Measurements from ENCODE around the gene ITPR3. TPM values are rescaled to one million over a fixed set of nuclear protein-coding genes. Genes with fewer than 3 reads are reported as not detected.

ITPR3 gene
- total RNA-seq, 4 donors from 2014 or later, result 174 to 206 (median 199) TPM

GRCh38 chr6:33693186-33694105, 72.3 kb downstream of the ITPR3 start:
- peak in 1 of 2 donors; percentile 48 for DNase-seq (ENCODE audit: low spot score in 2 of 2)
- peaks cover 60% of the 10 kb centered on the region for H3K4me1 ChIP-seq
- H3K9me3 ChIP-seq, result no peaks in the 10 kb centered on the region
- no peak overlapping the region for H3K4me3 ChIP-seq
- no peaks in the 10 kb centered on the region for H3K27me3 ChIP-seq
- H3K36me3 ChIP-seq, result peaks cover 92% of the 10 kb centered on the region
- TF ChIP-seq CTCF (IDR thresholded peaks at IDR 0.05) (no peak), EP300 (IDR thresholded peaks at IDR 0.05) (no peak), POLR2A (IDR thresholded peaks at IDR 0.05) (no peak), POLR2AphosphoS5 (IDR thresholded peaks at IDR 0.05) (no peak)
- H3K27ac ChIP-seq, result peak overlapping the region; percentile 55
- 76% methylated on average over 24 of the region's 28 CpGs for WGBS

GRCh38 chr6:33694401-33694931, 73.3 kb downstream of the ITPR3 start:
- H3K36me3 ChIP-seq, result peaks cover 83% of the 10 kb centered on the region
- H3K4me1 ChIP-seq, result peaks cover 70% of the 10 kb centered on the region
- DNase-seq (ENCODE audit: low spot score in 2 of 2), result peak in 1 of 2 donors; percentile 71

GRCh38 chr6:33694977-33695376, 73.9 kb downstream of the ITPR3 start:
- 70% methylated on average over 4 of the region's 5 CpGs for WGBS
- H3K27ac ChIP-seq, result peak overlapping the region; percentile 55
- H3K27me3 ChIP-seq, result no peaks in the 10 kb centered on the region
- DNase-seq (ENCODE audit: low spot score in 2 of 2), result no peak
- TF ChIP-seq POLR2AphosphoS5 (IDR thresholded peaks at IDR 0.05) (no peak), EP300 (IDR thresholded peaks at IDR 0.05) (no peak), POLR2A (IDR thresholded peaks at IDR 0.05) (no peak), CTCF (IDR thresholded peaks at IDR 0.05) (no peak)
- H3K4me1 ChIP-seq, result peaks cover 75% of the 10 kb centered on the region
- H3K9me3 ChIP-seq, result no peaks in the 10 kb centered on the region
- no peak overlapping the region for H3K4me3 ChIP-seq
- peaks cover 78% of the 10 kb centered on the region for H3K36me3 ChIP-seq

More at GRCh38 chr6:33694401-33694931, 73.3 kb downstream of the ITPR3 start:
- Histone ChIP-seq H3K27ac (peak overlapping the region; percentile 55), H3K27me3 (no peaks in the 10 kb centered on the region), H3K4me3 (no peak overlapping the region), H3K9me3 (no peaks in the 10 kb centered on the region)
- 37% methylated on average over 19 of the region's 19 CpGs for WGBS
- TF ChIP-seq CTCF (IDR thresholded peaks at IDR 0.05) (no peak), POLR2AphosphoS5 (IDR thresholded peaks at IDR 0.05) (no peak), EP300 (IDR thresholded peaks at IDR 0.05) (no peak), POLR2A (IDR thresholded peaks at IDR 0.05) (no peak)

- 21% methylated on average over 3 of the region's 16 CpGs for WGBS
- Histone ChIP-seq H3K36me3 (peaks cover 73% of the 10 kb centered on the region), H3K4me1 (peaks cover 80% of the 10 kb centered on the region), H3K27ac (peak overlapping the region; percentile 55), H3K4me3 (no peak overlapping the region), H3K9me3 (no peaks in the 10 kb centered on the region), H3K27me3 (no peaks in the 10 kb centered on the region)
- peak in 1 of 2 donors; percentile 61 for DNase-seq (ENCODE audit: low spot score in 2 of 2)
- TF ChIP-seq POLR2AphosphoS5 (IDR thresholded peaks at IDR 0.05), result no peak
- TF ChIP-seq EP300 (IDR thresholded peaks at IDR 0.05), result no peak
- no peak for TF ChIP-seq CTCF (IDR thresholded peaks at IDR 0.05)
- TF ChIP-seq POLR2A (IDR thresholded peaks at IDR 0.05), result no peak
Observed at GRCh38 chr6:33695451-33695887, 74.3 kb downstream of the ITPR3 start.

- DNase-seq (ENCODE audit: low spot score in 2 of 2), result no peak
- Histone ChIP-seq H3K9me3 (no peaks in the 10 kb centered on the region), H3K36me3 (peaks cover 67% of the 10 kb centered on the region), H3K4me1 (peaks cover 80% of the 10 kb centered on the region), H3K27me3 (no peaks in the 10 kb centered on the region), H3K27ac (peak overlapping the region; percentile 55), H3K4me3 (no peak overlapping the region)
- WGBS, result 74% methylated on average over 8 of the region's 10 CpGs
- TF ChIP-seq POLR2A (IDR thresholded peaks at IDR 0.05) (no peak), POLR2AphosphoS5 (IDR thresholded peaks at IDR 0.05) (no peak), CTCF (IDR thresholded peaks at IDR 0.05) (no peak), EP300 (IDR thresholded peaks at IDR 0.05) (no peak)
Observed at GRCh38 chr6:33696076-33696475, 75.0 kb downstream of the ITPR3 start.

Data from suprapubic skin (tissue), 4 donors.